DMS114 treated with DMSO at 0.1 percent for 48 hours (cell line): ENCODE results near the gene EVI5L.

Source experiments
- DNase-seq: peaks from one replicate; lab custom pipeline; 2025; ENCODE audit not compliant: unreplicated experiment; lab: John Stamatoyannopoulos, UW

EVI5L gene

GRCh38 chr19:7859831-7860713, 30.1 kb downstream of the EVI5L start:
- DNase-seq, result no peak

GRCh38 chr19:7860714-7861618, 30.9 kb downstream of the EVI5L start:
- no peak for DNase-seq

GRCh38 chr19:7861619-7862412, 31.8 kb downstream of the EVI5L start:
- no peak for DNase-seq

GRCh38 chr19:7862413-7862951, 32.5 kb downstream of the EVI5L start:
- no peak for DNase-seq

- no peak for DNase-seq
These were observed 33.3 kb downstream of the EVI5L start for GRCh38 chr19:7863157-7863970.

GRCh38 chr19:7863971-7864689, 34.1 kb downstream of the EVI5L start:
- no peak for DNase-seq

GRCh38 chr19:7864690-7865074, 34.7 kb downstream of the EVI5L start:
- no peak for DNase-seq

GRCh38 chr19:7865262-7865911, 35.4 kb downstream of the EVI5L start:
- DNase-seq, result no peak

GRCh38 chr19:7866399-7867091, 36.5 kb downstream of the EVI5L start:
- DNase-seq, result no peak

GRCh38 chr19:7867092-7867844, 37.2 kb downstream of the EVI5L start:
- no peak for DNase-seq

GRCh38 chr19:7868326-7868670, 38.3 kb downstream of the EVI5L start:
- DNase-seq, result no peak

- no peak for DNase-seq
These were observed 38.8 kb downstream of the EVI5L start for GRCh38 chr19:7868671-7869452.

GRCh38 chr19:7869453-7869909, 39.5 kb downstream of the EVI5L start:
- DNase-seq, result no peak

- DNase-seq, result no peak
These were observed 40.0 kb downstream of the EVI5L start for GRCh38 chr19:7869910-7870511.

GRCh38 chr19:7870571-7871436, 40.8 kb downstream of the EVI5L start:
- DNase-seq, result no peak
